ENCODE data around the gene PROC.
"Not testable (repeated sequence)": the region's sequence is repeated elsewhere in the genome, so short reads cannot be mapped to it uniquely, and the experiment has no call there.

PROC gene

DNA sequence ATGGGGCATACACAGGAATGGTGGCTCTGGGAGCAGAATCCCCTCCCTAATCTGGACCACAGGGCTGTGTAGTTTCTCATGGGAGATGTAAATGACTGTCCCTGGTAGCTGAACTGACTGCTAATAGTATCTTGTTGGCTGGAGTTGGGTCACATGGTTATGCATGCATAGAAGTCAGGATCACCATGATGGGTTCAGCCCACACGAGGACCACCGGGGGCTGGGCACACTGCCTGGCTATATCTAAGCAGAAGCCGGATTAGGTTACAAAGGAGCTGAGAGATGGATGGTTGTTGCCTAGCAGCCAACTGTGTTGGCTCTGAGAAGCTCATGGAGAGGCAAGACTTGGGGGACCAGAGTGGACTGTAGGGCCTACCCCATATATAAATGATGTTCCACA lies 23.7 kb upstream of the PROC start:
- DNase-seq (ENCODE audit: low read depth): no peak

- DNase-seq (ENCODE audit: low read depth): no peak
Measured at GRCh38 chr2:127397568-127398238, 20.5 kb upstream of the PROC start.

- no peak for DNase-seq (ENCODE audit: low read depth)
Measured at GRCh38 chr2:127398239-127398590, 20.0 kb upstream of the PROC start.

DNA sequence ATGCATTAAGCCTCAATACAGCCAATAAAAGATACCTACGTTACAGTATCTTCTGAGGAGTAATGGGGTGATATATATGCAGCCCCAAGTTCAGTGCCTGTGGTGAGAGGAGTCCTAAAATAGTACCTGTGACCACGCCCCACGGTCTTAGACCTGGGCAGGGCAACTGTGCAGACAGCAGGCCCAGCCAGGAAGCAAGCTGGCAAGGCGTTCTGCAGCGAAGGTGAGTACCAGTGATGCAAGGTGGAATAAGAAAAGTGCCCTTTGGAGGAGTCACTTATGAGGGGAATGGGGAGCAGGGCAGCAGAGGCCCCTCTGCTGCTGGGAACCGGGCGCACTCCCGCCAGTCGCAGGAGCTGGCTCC lies 17.7 kb upstream of the PROC start:
- no peak for DNase-seq (ENCODE audit: low read depth)

GRCh38 chr2:127400897-127401756 lies 17.1 kb upstream of the PROC start:
- DNase-seq (ENCODE audit: low read depth): no peak

- no peak for DNase-seq (ENCODE audit: low read depth)
Measured at GRCh38 chr2:127401757-127402695, 16.2 kb upstream of the PROC start.

GRCh38 chr2:127403460-127403859 lies 14.8 kb upstream of the PROC start:
- DNase-seq (ENCODE audit: low read depth): no peak

DNA sequence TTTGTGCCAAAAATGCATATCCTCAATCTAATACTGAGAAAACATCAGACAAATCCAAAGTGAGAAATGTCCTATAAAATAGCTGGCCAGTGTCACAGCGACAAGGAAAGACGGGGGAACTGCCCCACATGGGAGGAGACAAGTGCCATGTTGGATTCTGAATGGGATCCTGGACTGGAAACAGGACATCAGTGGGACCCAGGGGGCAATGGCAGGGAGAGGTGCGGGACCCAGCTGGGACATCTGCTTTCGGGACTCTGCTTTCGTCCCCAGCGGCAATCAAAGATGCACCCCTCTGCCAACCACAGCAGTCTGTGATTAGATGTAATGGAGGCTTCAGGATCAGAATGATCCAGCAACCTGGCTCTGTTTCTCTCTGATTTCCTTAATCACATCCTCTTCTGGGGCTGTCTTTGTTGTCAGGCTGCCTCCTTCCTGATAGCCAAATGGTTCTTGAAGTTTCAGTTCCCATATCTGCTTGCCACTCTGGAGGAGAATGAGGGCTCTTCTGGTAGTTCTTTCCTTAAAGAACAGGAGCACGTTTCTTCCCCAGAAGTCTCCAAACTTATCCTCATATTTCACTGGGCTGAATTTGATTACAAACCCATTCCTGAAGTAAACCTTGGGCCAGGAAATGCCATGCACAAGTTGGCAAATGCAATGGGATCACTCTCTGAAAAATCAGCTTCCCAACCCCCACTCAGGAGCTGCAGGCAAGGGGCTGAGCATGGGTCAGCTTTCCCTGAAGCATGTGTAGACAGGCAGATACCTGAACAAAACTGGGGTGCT lies 13.6 kb upstream of the PROC start:
- no peak for DNase-seq (ENCODE audit: low read depth)

DNA sequence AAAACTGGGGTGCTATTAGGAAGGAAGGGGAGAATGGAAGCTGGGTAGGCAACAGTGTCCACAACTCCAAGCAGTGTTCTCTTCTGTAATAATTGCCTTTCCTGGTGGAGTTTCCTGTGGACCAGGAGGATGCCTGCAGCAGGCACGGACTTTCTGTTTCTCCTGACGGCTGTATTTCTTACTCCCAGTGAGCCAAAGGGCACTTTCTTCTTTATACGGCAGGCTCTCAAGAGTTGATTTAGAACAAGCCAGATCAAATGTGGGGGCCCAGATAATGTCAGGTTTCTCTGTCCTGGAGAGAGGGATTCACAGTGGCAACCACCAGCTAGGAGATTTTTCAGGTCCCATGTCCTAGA lies 13.0 kb upstream of the PROC start:
- no peak for DNase-seq (ENCODE audit: low read depth)

- DNase-seq (ENCODE audit: low read depth): no peak
Measured at GRCh38 chr2:127406454-127406853, 11.8 kb upstream of the PROC start.

DNA sequence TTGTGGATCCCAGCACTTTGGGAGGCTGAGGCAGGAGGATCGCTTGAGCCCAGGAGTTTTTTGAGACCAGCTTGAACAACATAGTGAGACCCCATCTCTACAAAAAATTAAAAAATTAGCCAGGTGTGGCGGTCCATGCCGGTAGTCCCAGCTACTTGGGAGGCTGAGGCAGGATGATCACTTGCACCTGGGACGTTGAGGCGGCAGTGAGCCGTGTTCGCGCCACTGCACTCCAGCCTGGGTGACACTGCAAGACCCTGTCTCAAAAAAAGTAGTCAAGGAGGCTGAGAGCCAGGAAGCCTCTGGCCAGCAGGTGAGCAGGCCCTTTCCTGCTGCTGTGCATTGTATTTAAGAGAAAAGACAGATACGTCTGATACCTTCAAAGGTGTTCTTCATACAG lies 11.1 kb upstream of the PROC start:
- DNase-seq (ENCODE audit: low read depth): no peak

- DNase-seq (ENCODE audit: low read depth): no peak
Measured at GRCh38 chr2:127407661-127408003, 10.6 kb upstream of the PROC start.

GRCh38 chr2:127408004-127408806 lies 10.0 kb upstream of the PROC start:
- DNase-seq (ENCODE audit: low read depth): peak; percentile 93

DNA sequence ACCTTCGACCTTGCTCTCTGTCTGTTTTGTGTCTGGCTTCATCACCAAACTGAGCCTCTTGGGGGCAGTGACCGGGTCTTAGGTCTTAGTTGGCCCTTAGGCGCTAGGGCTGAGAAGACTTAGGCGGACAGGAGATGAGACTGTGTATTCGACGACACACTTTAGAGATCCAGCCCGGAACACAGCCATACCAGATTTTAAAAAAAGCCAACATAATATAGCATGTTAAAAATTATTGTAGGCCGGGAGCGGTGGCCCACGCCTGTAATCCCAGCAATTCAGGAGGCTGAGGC lies 9.5 kb upstream of the PROC start:
- DNase-seq (ENCODE audit: low read depth): no peak

- not testable (repeated sequence) for DNase-seq (ENCODE audit: low read depth)
Measured at GRCh38 chr2:127409716-127410115, 8.5 kb upstream of the PROC start.

DNA sequence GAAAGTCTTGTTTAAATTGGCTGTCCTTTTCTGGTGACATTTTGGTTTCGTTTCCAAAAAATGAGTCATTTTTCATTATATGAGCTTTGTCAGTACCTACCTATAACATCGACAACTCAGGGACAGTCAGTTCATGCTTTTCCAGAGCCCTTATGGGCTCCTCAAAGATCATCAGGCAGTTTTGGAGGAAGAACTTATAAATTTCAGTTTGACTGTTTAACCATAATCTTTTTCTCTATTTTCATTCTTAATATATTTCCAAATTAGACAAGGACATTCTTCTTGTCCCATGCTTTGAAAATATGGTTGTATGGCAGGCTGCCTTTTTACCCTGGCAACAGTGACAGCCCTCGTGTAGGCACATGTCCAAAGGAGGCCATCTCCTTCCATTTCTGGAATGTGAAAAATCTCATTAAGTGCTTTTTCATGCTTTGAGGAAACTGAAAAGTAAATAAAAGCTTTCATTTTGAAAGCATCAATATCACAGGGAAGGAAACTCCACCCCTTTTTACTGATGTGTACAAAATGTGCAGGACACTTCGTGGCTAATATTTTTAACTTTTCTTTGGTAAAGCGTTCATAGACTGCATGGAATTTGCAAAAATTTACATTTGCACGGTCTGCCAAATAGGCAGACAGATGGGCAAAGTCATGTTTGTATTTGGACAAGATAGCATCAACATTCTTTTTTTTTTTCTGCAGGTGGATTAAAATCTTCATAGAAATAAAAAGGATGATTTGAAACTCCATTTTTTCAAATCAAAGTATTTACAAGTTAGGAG lies 7.2 kb upstream of the PROC start:
- no peak for DNase-seq (ENCODE audit: low read depth)

DNA sequence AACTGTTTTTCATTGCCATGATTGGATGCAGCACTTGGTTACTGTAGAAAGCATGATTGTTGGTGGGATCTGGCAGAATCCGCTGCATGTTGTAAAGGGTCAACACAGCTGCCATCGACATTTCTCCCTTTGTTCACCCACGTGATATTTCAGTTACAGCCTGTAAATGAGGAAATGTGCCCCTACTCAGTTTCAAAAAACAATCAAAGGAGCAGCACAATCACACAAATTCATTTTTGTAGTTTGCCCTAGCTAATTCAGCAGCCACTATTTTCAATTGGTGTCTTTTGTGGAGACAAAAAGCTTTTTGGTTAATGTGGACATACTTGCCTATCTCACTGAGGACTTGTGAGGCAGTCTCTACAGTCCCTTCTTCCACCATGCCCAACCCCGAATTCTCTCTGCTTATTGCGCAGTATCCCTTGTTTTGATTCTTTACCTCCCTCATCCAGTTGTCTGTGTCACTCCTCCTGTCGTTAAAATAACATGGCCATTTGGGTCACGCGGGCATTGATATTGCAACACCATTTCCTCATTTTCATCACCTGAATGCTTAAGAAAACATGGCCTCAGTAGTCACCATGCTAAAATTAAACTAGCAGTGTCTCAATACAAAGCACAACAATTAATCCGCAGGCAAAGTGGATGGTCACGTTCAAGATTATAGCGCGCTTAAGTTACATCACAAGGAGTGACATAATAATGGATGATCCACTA lies 6.4 kb upstream of the PROC start:
- no peak for DNase-seq (ENCODE audit: low read depth)

DNA sequence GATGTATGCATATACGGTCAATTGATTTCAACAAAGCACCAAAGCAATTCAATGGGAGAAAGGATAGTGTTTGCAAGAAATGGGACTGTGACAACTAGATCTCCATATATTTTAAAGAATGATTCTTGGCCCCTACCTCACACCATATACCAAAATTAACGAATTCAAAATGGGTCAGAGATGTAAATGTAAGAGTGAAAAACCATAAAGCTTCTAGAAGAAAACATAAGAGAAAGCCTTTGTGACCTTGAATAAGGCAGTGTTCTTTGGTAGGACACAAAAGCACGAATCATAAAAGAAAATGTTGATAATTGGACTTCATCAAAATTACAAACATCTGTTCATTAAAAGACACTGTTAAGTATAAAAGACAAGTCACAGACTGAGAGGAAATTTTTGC lies 5.0 kb upstream of the PROC start:
- no peak for DNase-seq (ENCODE audit: low read depth)

- no peak for DNase-seq (ENCODE audit: low read depth)
Measured at GRCh38 chr2:127413782-127414637, 4.2 kb upstream of the PROC start.

Measured in stimulated activated CD8-positive, alpha-beta memory T cell treated with anti-CD3 and anti-CD28 coated beads, Interleukin-12 subunit alpha, Interleukin-12 subunit beta, amount 100 ng/mL, for 4 hours (primary cell).